ENCODE data around the gene IKZF4. TPM values are rescaled to one million over a fixed set of nuclear protein-coding genes. Genes with fewer than 3 reads are reported as not detected.
A peak's percentile ranks its signal among the peaks of the same experiment; 100 is the strongest.

The IKZF4 gene
- total RNA-seq, 2 experiments from 2014 or later: 1.3 to 6.0 TPM

DNA sequence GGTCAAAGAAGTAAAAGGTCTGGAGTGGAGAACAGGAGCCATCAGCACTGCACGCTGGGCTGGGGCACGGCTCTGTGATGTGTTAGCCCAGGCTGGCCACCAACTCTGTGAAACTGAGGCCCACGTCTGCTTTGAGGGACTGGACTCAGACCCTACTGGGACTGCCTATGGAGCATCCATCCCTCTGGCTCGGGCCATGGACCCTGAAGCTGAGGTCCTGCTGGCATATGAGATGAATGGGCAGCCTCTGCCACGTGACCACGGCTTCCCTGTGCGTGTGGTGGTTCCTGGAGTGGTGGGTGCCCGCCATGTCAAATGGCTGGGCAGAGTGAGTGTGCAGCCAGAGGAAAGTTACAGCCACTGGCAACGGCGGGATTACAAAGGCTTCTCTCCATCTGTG, 16.6 kb upstream of the IKZF4 start:
- intact Hi-C loops (cut with micrococcal nuclease; ENCODE audit: unreplicated experiment): no loop called here
- DNase-seq (ENCODE audit: low spot score): no peak
- Histone ChIP-seq H3K9me3 (ENCODE audit: low read length) (no peaks in the 10 kb centered on the region), H4K20me1 (ENCODE audit: insufficient read depth, low read length) (no peaks in the 10 kb centered on the region), H3K9me2 (ENCODE audit: insufficient read depth, low read length) (no peaks in the 10 kb centered on the region), H3K4me3 (ENCODE audit: low read depth, low read length, poor library complexity, severe bottlenecking) (no peak overlapping the region), H3K79me2 (ENCODE audit: insufficient read depth, low read depth, low read length) (no peaks in the 10 kb centered on the region), H3K27ac (ENCODE audit: low read depth, low read length, poor library complexity, severe bottlenecking) (no peak overlapping the region), H3K4me2 (ENCODE audit: low read length) (no peak overlapping the region), H2AFZ (ENCODE audit: low read length) (no peak overlapping the region), H3K36me3 (ENCODE audit: insufficient read depth, low read length) (no peaks in the 10 kb centered on the region), H3K4me1 (ENCODE audit: insufficient read depth, low read length, poor library complexity, severe bottlenecking) (peaks cover 9% of the 10 kb centered on the region)
- TF ChIP-seq, protein P1, sequence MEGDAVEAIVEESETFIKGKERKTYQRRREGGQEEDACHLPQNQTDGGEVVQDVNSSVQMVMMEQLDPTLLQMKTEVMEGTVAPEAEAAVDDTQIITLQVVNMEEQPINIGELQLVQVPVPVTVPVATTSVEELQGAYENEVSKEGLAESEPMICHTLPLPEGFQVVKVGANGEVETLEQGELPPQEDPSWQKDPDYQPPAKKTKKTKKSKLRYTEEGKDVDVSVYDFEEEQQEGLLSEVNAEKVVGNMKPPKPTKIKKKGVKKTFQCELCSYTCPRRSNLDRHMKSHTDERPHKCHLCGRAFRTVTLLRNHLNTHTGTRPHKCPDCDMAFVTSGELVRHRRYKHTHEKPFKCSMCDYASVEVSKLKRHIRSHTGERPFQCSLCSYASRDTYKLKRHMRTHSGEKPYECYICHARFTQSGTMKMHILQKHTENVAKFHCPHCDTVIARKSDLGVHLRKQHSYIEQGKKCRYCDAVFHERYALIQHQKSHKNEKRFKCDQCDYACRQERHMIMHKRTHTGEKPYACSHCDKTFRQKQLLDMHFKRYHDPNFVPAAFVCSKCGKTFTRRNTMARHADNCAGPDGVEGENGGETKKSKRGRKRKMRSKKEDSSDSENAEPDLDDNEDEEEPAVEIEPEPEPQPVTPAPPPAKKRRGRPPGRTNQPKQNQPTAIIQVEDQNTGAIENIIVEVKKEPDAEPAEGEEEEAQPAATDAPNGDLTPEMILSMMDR (conservative IDR thresholded peaks at IDR 0.05; ENCODE audit: low read length): no peak
- no peak for TF ChIP-seq EZH2phosphoT487 (IDR thresholded peaks at IDR 0.05; ENCODE audit: borderline replicate concordance, low read depth, low read length)
- ChIA-PET CTCF (ENCODE audit: unreplicated experiment) (no interaction called here), POLR2A (no interaction called here)
- BruUV-seq (replicated peaks): no TSS peak

DNA sequence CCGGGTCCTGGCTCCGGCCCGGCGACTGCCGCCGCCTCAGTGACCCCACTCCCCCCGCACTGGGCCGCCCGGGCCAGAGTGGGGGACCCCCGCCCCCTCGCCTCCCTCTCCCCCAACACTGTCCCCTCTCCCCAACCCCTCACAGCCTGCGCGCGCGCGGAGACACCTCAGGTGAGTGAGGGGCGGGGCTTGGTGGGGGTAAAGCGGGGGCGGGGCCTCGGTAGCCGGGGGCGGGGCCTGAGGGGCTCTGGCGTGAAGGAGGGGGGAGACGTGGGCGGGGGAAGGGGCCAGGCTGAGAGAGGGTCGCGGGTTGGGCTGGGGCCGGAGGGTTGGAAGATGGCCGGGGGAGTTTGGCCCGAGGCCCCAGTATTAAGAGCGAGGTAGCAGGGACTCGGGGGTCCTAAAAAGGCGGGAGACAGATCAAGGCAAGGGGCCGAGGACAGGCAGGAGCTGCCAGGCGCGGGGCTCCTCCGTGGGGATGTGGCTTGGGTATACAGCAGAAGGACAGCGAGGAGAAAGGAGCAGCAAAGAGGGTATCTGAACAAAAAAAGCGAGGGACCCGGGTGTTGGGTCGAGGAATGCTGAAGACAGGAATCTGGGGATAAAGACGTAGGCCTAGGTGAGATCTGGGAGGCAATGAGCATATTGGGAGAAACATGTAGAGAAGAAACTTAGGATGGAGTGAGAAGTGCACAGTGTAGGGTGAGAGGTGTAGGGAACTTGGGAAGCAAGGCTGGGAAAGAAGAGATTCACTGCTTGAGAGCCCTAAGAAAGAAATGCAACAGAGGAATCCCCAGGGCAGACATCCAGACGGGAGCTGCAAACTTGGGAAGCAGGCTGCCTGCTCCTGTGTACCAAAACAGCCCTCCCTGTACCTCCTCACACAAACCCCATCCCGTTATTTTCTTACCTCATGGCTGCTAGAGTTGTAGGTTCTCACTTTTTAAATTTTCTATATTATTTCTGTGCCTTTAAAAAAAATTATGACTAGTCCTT, 13.0 kb upstream of the IKZF4 start:
- ChIA-PET POLR2A (interaction anchor here (0.6 to 1.0 kb wide), 9 partner anchors 12 to 291 kb away, joined by 3 to 11 read pairs (median 4); partner anchors contain the start of genes DNAJC14 and RAB5B), CTCF (ENCODE audit: unreplicated experiment) (no interaction called here)
- H3K9me2 ChIP-seq (ENCODE audit: insufficient read depth, low read length): no peaks in the 10 kb centered on the region
- H3K79me2 ChIP-seq (ENCODE audit: insufficient read depth, low read depth, low read length): no peaks in the 10 kb centered on the region
- H3K4me2 ChIP-seq (ENCODE audit: low read length): peak overlapping the region; percentile 83
- no peaks in the 10 kb centered on the region for H3K36me3 ChIP-seq (ENCODE audit: insufficient read depth, low read length)
- TF ChIP-seq, protein P1 (conservative IDR thresholded peaks at IDR 0.05; ENCODE audit: low read length): no peak
- TF ChIP-seq EZH2phosphoT487 (IDR thresholded peaks at IDR 0.05; ENCODE audit: borderline replicate concordance, low read depth, low read length): no peak
- H3K4me1 ChIP-seq (ENCODE audit: insufficient read depth, low read length, poor library complexity, severe bottlenecking): peaks cover 9% of the 10 kb centered on the region
- intact Hi-C loops (cut with micrococcal nuclease; ENCODE audit: unreplicated experiment): no loop called here
- H3K4me3 ChIP-seq (ENCODE audit: low read depth, low read length, poor library complexity, severe bottlenecking): peak overlapping the region; percentile 77
- DNase-seq (ENCODE audit: low spot score): peak; percentile 76
- peak overlapping the region; percentile 97 for H2AFZ ChIP-seq (ENCODE audit: low read length)
- no peaks in the 10 kb centered on the region for H4K20me1 ChIP-seq (ENCODE audit: insufficient read depth, low read length)
- H3K9me3 ChIP-seq (ENCODE audit: low read length): no peaks in the 10 kb centered on the region
- no TSS peak for BruUV-seq (replicated peaks)
- peak overlapping the region; percentile 66 for H3K27ac ChIP-seq (ENCODE audit: low read depth, low read length, poor library complexity, severe bottlenecking)

DNA sequence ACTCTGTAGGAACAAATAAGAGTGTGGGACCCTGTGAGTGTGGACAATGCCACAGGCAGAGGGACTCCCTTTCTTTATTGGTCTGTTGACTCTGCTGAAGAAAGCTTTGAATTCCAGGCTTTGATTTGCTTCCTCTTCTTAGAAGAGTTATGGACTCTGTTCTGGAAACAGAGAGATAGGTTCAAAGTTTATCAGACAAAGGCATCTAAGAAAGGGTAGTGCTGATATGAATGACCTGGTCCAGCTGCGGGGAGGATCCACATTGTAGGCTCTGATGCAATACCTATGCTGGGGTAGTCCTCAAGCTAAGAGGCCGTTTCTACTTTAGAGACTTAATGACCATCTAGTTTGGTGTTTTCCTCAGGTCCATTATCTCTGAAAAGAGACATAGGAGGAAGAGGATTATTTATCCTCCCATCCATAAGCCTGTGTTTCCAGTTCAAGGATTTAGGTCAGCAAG, 10.7 kb upstream of the IKZF4 start:
- no peak overlapping the region for H3K4me2 ChIP-seq (ENCODE audit: low read length)
- POLR2A ChIA-PET: interaction anchor here (0.6 to 1.0 kb wide), 4 partner anchors 62 to 365 kb away, joined by 3 to 5 read pairs (median 4); no protein-coding TSS in a partner anchor
- BruUV-seq (replicated peaks): TSS peak; percentile 79

More for the DNA sequence above, 10.7 kb upstream of the IKZF4 start:
- no peak overlapping the region for H3K27ac ChIP-seq (ENCODE audit: low read depth, low read length, poor library complexity, severe bottlenecking)
- CTCF ChIA-PET (ENCODE audit: unreplicated experiment): no interaction called here
- TF ChIP-seq, protein P1 (conservative IDR thresholded peaks at IDR 0.05; ENCODE audit: low read length): no peak
- TF ChIP-seq EZH2phosphoT487 (IDR thresholded peaks at IDR 0.05; ENCODE audit: borderline replicate concordance, low read depth, low read length): no peak
- no peaks in the 10 kb centered on the region for H3K9me3 ChIP-seq (ENCODE audit: low read length)
- no peak overlapping the region for H2AFZ ChIP-seq (ENCODE audit: low read length)
- intact Hi-C loops (cut with micrococcal nuclease; ENCODE audit: unreplicated experiment): no loop called here
- H3K79me2 ChIP-seq (ENCODE audit: insufficient read depth, low read depth, low read length): no peaks in the 10 kb centered on the region
- H3K9me2 ChIP-seq (ENCODE audit: insufficient read depth, low read length): no peaks in the 10 kb centered on the region
- DNase-seq (ENCODE audit: low spot score): no peak
- H3K4me3 ChIP-seq (ENCODE audit: low read depth, low read length, poor library complexity, severe bottlenecking): no peak overlapping the region
- H4K20me1 ChIP-seq (ENCODE audit: insufficient read depth, low read length): no peaks in the 10 kb centered on the region
- peaks cover 9% of the 10 kb centered on the region for H3K4me1 ChIP-seq (ENCODE audit: insufficient read depth, low read length, poor library complexity, severe bottlenecking)
- no peaks in the 10 kb centered on the region for H3K36me3 ChIP-seq (ENCODE audit: insufficient read depth, low read length)
